Measurements from ENCODE around the gene PDGFRA. TPM values are rescaled to one million over a fixed set of nuclear protein-coding genes. Genes with fewer than 3 reads are reported as not detected.
"Not testable (repeated sequence)": the region's sequence is repeated elsewhere in the genome, so short reads cannot be mapped to it uniquely, and the experiment has no call there.

The PDGFRA gene
- total RNA-seq, 8 experiments from 2014 or later = 0.11 to 37.4 (median 2.9) TPM

DNA sequence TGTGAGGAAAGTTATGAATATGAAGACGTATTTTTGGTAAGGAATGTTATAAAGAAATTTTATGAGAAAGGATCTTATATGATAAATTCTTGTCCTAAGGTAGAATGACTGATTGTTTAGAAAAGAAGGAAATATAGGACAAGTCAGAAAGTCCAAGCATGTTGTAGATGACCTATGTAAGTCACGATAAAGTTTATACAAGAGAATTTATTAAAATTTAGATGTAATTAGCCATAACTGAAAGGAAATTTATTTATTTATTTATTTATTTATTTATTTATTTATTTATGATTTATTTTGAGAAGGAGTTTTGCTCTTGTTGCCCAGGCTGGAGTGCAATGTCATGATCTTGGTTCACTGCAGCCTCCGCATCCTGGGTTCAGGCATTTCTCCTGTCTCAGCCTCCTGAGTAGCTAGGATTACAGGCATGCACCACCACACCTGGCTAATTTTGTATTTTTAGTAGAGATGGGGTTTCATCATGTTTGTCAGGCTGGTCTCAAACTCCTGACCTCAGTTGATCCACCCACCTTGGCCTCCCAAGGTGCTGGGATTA, 12.3 kb downstream of the PDGFRA start:
- WGBS, 10 experiments = 55 to 100% (median 87%) methylated on average over 1 to 3 of the region's 3 CpGs
- in situ Hi-C loops (cut with MboI; ENCODE audit: low pct_unique_long_range_greater_than_20kb in 2 of 9, low sequenced_read_pairs in 9 of 9, unreplicated experiment in 9 of 9) = loop anchor here in 5 of 9 experiments (25.0 kb wide), 3 partner anchors 1054 to 2004 kb away; no protein-coding TSS in a partner anchor
- not testable (repeated sequence) for H3K27ac ChIP-seq; ATAC-seq (replicated peaks in 6 of 8); H3K4me1 ChIP-seq (replicated peaks in 1 of 2); H3K4me3 ChIP-seq

GRCh38 chr4:54243541-54243940, 14.4 kb downstream of the PDGFRA start:
- H3K4me3 ChIP-seq; ATAC-seq (replicated peaks in 6 of 8); H3K27ac ChIP-seq; H3K4me1 ChIP-seq (replicated peaks in 1 of 2): not testable (repeated sequence)
- in situ Hi-C loops (cut with MboI; ENCODE audit: low pct_unique_long_range_greater_than_20kb in 2 of 9, low sequenced_read_pairs in 9 of 9, unreplicated experiment in 9 of 9) = loop anchor here in 5 of 9 experiments (25.0 kb wide), 3 partner anchors 1056 to 2006 kb away; no protein-coding TSS in a partner anchor
- 83 to 100% (median 95%) methylated on average over 2 to 13 of the region's 15 CpGs; no CpG with 5 or more reads in 4 of the 10 experiments for WGBS, 10 experiments

DNA sequence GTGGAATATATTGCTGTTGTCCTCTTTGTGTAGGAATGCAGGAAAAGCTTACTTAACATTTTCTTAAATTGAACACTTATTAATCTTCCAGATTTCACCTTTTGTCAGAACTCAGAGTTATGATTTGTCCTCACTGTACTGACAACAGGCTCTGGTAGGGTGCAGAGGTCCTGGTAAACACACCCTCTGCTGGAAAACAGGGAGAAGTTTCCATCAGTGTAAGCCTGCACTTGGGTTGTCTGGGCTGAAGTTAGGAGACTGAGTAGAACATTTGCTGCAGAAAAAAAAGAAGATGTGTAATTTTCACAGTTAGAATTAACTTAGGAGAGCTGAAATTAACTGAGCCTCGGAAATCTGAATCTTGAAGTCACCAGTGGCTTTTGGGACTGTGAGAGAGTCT, 23.2 kb downstream of the PDGFRA start:
- H3K4me3 ChIP-seq; in situ Hi-C loops (cut with MboI; ENCODE audit: low pct_unique_long_range_greater_than_20kb in 2 of 9, low sequenced_read_pairs in 9 of 9, unreplicated experiment in 9 of 9); H3K27ac ChIP-seq; H3K4me1 ChIP-seq (replicated peaks in 1 of 2): not testable (repeated sequence)
- peak in 3 of 8 experiments; percentile 27 to 66 (median 60) for ATAC-seq (replicated peaks in 6 of 8)
- WGBS, 10 experiments = 50 to 80% (median 57%) methylated on average over 1 of the region's 1 CpG; no CpG with 5 or more reads in 7 of the 10 experiments

DNA sequence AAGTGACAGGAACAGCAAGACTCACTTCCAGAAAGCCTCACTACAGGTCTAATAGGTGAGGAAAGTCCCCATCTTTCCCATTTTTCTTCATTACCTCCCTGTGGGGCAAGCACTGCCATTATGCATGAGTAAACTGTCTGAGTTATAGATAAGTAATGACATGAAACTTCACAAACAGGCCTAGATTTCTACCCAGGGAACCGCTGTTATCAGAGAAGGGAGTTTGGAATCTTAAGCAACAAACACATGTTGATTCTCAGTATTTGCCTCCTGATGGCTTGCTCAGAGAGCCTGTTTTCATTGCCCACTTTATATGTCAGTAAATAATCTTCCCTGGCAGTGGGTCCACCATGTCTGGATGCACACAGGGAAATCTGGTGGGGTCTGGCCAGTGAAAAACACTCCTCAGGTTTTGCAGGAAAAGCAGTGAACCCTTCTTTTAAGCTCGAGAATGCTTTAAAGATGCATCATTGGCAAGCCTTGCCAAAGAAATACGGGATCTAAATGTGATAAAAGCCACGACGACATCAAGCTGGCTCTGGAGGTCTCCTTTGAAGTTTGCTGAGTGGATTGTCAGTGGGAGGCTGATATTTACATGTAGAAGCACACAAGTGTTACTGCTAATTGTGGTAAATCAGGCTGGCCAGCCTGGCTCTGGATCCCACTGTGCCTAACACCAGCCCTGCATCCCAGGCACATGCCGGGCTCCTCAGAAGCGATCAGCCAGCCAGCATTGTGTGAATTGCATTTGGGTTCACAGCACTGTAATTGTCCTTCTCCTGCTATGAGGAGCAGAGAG, 25.2 kb downstream of the PDGFRA start:
- no peak for ATAC-seq (replicated peaks in 6 of 8)
- in situ Hi-C loops (cut with MboI; ENCODE audit: low pct_unique_long_range_greater_than_20kb in 2 of 9, low sequenced_read_pairs in 9 of 9, unreplicated experiment in 9 of 9) = no loop called here
- Histone ChIP-seq H3K4me1 (replicated peaks in 1 of 2) (no peaks in the 10 kb centered on the region), H3K4me3 (no peak overlapping the region), H3K27ac (no peak overlapping the region)
- WGBS, 10 experiments = 20 to 49% (median 36%) methylated on average over 1 to 5 of the region's 7 CpGs; no CpG with 5 or more reads in 2 of the 10 experiments

DNA sequence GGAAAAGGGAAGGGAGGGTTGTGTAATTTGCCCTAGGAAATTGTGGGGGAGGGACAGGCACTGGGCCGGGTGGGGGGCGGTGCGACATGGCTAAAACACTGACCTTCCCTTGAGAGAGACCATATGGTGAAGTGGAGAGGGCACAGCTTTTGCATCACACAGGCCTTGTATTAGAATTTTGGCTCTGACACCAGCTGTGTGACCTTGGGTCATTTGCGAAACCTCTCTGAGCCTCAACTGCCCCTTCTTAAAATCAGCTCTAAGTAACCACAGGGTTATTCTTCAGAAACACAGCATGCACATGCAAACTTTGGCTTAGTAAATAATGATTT, 25.8 kb downstream of the PDGFRA start:
- in situ Hi-C loops (cut with MboI; ENCODE audit: low pct_unique_long_range_greater_than_20kb in 2 of 9, low sequenced_read_pairs in 9 of 9, unreplicated experiment in 9 of 9) = no loop called here
- WGBS, 10 experiments = 100% methylated on average over 1 of the region's 4 CpGs; no CpG with 5 or more reads in 8 of the 10 experiments
- no peak for ATAC-seq (replicated peaks in 6 of 8)
- Histone ChIP-seq H3K27ac (no peak overlapping the region), H3K4me1 (replicated peaks in 1 of 2) (no peaks in the 10 kb centered on the region), H3K4me3 (no peak overlapping the region)

DNA sequence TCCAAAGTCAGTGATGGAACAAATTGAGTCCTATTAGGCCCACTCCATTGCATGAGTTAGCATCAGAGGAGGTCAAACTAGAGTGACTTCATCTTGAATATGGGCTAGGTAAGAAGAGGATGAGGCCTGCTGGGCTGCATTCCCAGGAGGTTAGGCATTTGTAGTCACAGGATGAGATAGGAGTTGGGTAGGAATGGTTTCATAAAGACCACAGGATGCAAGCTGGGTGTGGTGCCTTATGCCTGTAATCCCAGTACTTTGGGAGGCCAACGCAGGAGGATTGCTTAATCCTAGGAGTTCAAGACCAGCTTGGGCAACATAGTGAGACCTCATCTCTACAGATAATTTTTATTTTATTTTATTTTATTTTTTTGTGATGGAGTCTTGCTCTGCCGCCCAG, 26.8 kb downstream of the PDGFRA start:
- Histone ChIP-seq H3K4me3 (no peak overlapping the region), H3K27ac (no peak overlapping the region), H3K4me1 (replicated peaks in 1 of 2) (no peaks in the 10 kb centered on the region)
- peak in 1 of 8 experiments; percentile 10 for ATAC-seq (replicated peaks in 6 of 8)
- 60 to 100% (median 100%) methylated on average over 1 to 2 of the region's 2 CpGs; no CpG with 5 or more reads in 5 of the 10 experiments for WGBS, 10 experiments
- in situ Hi-C loops (cut with MboI; ENCODE audit: low pct_unique_long_range_greater_than_20kb in 2 of 9, low sequenced_read_pairs in 9 of 9, unreplicated experiment in 9 of 9) = no loop called here

DNA sequence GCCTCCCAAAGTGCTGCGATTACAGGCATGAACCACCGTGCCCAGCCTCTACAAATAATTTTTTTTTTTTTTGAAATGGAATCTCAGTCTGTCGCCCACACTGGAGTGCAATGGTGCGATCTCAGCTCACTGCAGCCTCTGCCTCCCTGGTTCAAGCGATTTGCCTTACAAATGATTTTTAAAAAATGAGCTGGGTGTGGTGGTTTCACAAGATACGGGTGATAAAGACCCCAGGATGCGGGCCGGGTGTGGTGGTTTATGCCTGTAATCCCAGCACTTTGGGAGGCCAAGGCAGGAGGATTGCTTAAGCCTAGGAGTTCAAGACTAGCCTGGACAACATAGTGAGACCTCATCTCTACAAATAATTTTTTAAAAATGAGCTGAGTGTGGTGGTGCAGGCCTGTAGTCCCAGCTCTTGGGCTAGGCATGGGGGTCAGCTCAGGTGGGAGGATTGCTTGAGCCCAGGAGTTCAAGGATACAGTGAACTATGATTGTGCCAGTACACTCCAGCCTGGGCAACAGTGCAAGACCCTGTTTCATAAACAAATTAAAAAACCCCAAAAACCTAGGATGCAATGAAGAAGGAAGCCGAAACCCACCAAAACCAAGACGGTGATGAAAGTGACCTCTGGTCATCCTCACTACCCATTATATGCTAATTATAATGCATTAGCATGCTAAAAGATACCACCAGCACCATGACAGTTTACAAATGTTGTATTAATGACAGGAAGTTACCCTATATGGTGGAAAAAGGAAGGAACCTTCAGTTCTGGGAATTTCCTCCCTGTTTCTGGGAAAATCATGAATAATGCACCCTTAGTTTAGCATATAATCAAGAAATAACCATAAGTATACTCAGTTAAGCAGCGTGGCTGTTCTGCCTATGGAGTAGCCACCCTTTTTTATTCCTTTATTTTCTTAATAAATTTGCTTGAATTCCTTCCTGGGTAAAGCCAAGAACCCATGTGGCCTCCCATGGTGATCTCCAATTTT, 27.7 kb downstream of the PDGFRA start:
- 75 to 100% (median 87%) methylated on average over 1 to 10 of the region's 11 CpGs; no CpG with 5 or more reads in 2 of the 10 experiments for WGBS, 10 experiments
- Histone ChIP-seq H3K27ac (no peak overlapping the region), H3K4me3 (no peak overlapping the region), H3K4me1 (replicated peaks in 1 of 2) (no peaks in the 10 kb centered on the region)
- peak in 3 of 8 experiments; percentile 62 to 70 (median 66) for ATAC-seq (replicated peaks in 6 of 8)
- in situ Hi-C loops (cut with MboI; ENCODE audit: low pct_unique_long_range_greater_than_20kb in 2 of 9, low sequenced_read_pairs in 9 of 9, unreplicated experiment in 9 of 9) = no loop called here

GRCh38 chr4:54265366-54265765, 36.3 kb downstream of the PDGFRA start:
- Histone ChIP-seq H3K4me1 (replicated peaks in 1 of 2) (no peaks in the 10 kb centered on the region), H3K4me3 (no peak overlapping the region), H3K27ac (no peak overlapping the region)
- no peak for ATAC-seq (replicated peaks in 6 of 8)
- in situ Hi-C loops (cut with MboI; ENCODE audit: low pct_unique_long_range_greater_than_20kb in 2 of 9, low sequenced_read_pairs in 9 of 9, unreplicated experiment in 9 of 9) = no loop called here
- WGBS, 10 experiments = 75 to 100% (median 93%) methylated on average over 1 to 4 of the region's 4 CpGs; no CpG with 5 or more reads in 3 of the 10 experiments

DNA sequence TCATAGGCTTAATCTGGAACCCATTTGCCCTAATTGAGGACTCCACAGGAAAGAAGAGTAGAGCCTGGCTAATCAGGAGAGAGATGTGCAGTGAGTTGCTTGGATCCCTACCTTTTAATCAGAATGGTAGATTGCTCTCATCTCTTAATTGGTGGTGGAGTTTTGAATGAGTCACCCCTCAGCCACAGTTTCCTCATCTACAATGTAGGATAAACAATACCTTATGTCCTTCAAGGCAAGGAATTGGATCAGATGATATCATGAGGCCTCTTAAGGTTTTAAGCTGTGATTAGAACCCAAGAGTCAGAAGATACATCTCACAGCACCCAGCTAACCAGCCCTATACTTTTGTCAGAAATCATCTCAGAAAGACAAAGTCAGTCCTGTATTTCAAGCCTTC, 39.1 kb downstream of the PDGFRA start:
- ATAC-seq (replicated peaks in 6 of 8) = no peak
- in situ Hi-C loops (cut with MboI; ENCODE audit: low pct_unique_long_range_greater_than_20kb in 2 of 9, low sequenced_read_pairs in 9 of 9, unreplicated experiment in 9 of 9) = no loop called here
- H3K4me3 ChIP-seq = no peak overlapping the region
- H3K4me1 ChIP-seq (replicated peaks in 1 of 2) = no peaks in the 10 kb centered on the region
- H3K27ac ChIP-seq = no peak overlapping the region

- in situ Hi-C loops (cut with MboI; ENCODE audit: low pct_unique_long_range_greater_than_20kb in 2 of 9, low sequenced_read_pairs in 9 of 9, unreplicated experiment in 9 of 9) = no loop called here
- Histone ChIP-seq H3K4me1 (replicated peaks in 1 of 2) (no peaks in the 10 kb centered on the region), H3K27ac (no peak overlapping the region), H3K4me3 (no peak overlapping the region)
- ATAC-seq (replicated peaks in 6 of 8) = no peak
These were observed 42.4 kb downstream of the PDGFRA start for GRCh38 chr4:54271464-54271863.

DNA sequence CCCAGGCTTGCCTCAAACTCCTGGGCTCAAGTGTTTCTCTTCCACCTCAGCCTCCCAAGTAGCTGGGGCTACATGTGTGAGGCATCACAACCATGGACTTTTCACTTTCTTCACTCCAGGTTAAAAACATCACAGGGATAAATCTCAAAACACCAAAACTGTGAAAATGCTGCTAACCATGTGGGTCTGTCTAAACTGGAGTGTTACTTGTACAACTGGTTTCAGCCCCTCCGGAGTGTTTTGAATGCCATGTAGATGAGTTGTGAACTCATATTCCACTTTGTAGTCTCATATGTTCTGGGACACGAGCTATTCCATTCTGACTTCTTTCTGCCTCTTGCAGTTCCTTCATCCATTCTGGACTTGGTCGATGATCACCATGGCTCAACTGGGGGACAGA, 43.0 kb downstream of the PDGFRA start:
- no peak for ATAC-seq (replicated peaks in 6 of 8)
- H3K4me3 ChIP-seq = no peak overlapping the region
- in situ Hi-C loops (cut with MboI; ENCODE audit: low pct_unique_long_range_greater_than_20kb in 2 of 9, low sequenced_read_pairs in 9 of 9, unreplicated experiment in 9 of 9) = no loop called here
- no peak overlapping the region for H3K27ac ChIP-seq
- H3K4me1 ChIP-seq (replicated peaks in 1 of 2) = no peaks in the 10 kb centered on the region
- 20 to 100% (median 80%) methylated on average over 1 to 2 of the region's 3 CpGs for WGBS, 10 experiments

GRCh38 chr4:54274264-54274663, 45.2 kb downstream of the PDGFRA start:
- Histone ChIP-seq H3K27ac (no peak overlapping the region), H3K4me3 (no peak overlapping the region), H3K4me1 (replicated peaks in 1 of 2) (peaks cover 4 to 7% of the 10 kb centered on the region in 2 donors)
- ATAC-seq (replicated peaks in 6 of 8) = no peak
- WGBS, 10 experiments = 78 to 100% (median 91%) methylated on average over 1 to 3 of the region's 3 CpGs; no CpG with 5 or more reads in 6 of the 10 experiments
- in situ Hi-C loops (cut with MboI; ENCODE audit: low pct_unique_long_range_greater_than_20kb in 2 of 9, low sequenced_read_pairs in 9 of 9, unreplicated experiment in 9 of 9) = no loop called here
